SU-DHL-6 (cell line): Measurements from ENCODE around the gene C1QTNF1.

Experiments
- H2AFZ ChIP-seq: fragments of 200-600 bp; sonication (generic); 2 replicates; pipeline ENCODE4 v1.6.1; 2014; ENCODE audit warnings: low read depth, mild to moderate bottlenecking, moderate library complexity, mixed read lengths, antibody characterized with exemption, low read length; ENCODE audit not compliant: severe bottlenecking
- H3F3A ChIP-seq: fragments of 200-600 bp; shearing (Covaris generic); 2 replicates; pipeline ENCODE4 v1.6.0; 2016; ENCODE audit warnings: antibody characterized with exemption, mild to moderate bottlenecking; ENCODE audit not compliant: insufficient read depth
- H3K27ac ChIP-seq: fragments of 200-600 bp; sonication (generic); 2 replicates; pipeline ENCODE4 v1.5.1; 2016; ENCODE audit warnings: low read depth, mild to moderate bottlenecking, low read length, moderate library complexity, mixed read lengths
- H3K27me3 ChIP-seq: fragments of 200-600 bp; sonication (generic), shearing (Covaris generic); 2 replicates; pipeline ENCODE4 v1.6.0; 2014; ENCODE audit warnings: mild to moderate bottlenecking, low read length
- H3K36me3 ChIP-seq: fragments of 200-600 bp; sonication (generic); 2 replicates; pipeline ENCODE4 v1.6.1; 2014; ENCODE audit warnings: mild to moderate bottlenecking, low read length, mixed read lengths
- H3K4me2 ChIP-seq: fragments of 300-600, 200-600 bp; shearing (Covaris generic), sonication (generic); 2 replicates; pipeline ENCODE4 v1.6.0; 2014; ENCODE audit warnings: low read length, low read depth, mild to moderate bottlenecking; ENCODE audit not compliant: poor library complexity, severe bottlenecking
- H3K4me3 ChIP-seq: fragments of 200-600 bp; sonication (generic); 2 replicates; pipeline ENCODE4 v1.5.1; 2014; ENCODE audit warnings: antibody characterized with exemption, low read length, mild to moderate bottlenecking, mixed read lengths; ENCODE audit not compliant: insufficient read depth, poor library complexity, severe bottlenecking
- H3K79me2 ChIP-seq: fragments of 200-600 bp; sonication (generic); 2 replicates; pipeline ENCODE4 v1.6.1; 2014; ENCODE audit warnings: mild to moderate bottlenecking, low read length, moderate library complexity; ENCODE audit not compliant: insufficient read depth
- H3K9ac ChIP-seq: fragments of 200-600 bp; sonication (generic); 2 replicates; pipeline ENCODE4 v1.7.0; 2014; ENCODE audit warnings: mild to moderate bottlenecking, low read length
- H3K9me2 ChIP-seq: fragments of 200-600 bp; sonication (generic); replicated peaks from 2 replicates; pipeline ENCODE4 v1.6.1; 2014; ENCODE audit warnings: low read length; ENCODE audit not compliant: insufficient read depth
- H3K9me3 ChIP-seq: fragments of 200-600 bp; sonication (generic); 2 replicates; pipeline ENCODE4 v1.6.1; 2014; ENCODE audit warnings: low read length, mixed read lengths; ENCODE audit not compliant: insufficient read depth
- H4K20me1 ChIP-seq: fragments of 200-600 bp; sonication (generic); 2 replicates; pipeline ENCODE4 v1.6.1; 2014; ENCODE audit warnings: low read depth, mild to moderate bottlenecking, antibody characterized with exemption, low read length, moderate library complexity, mixed read lengths
- EZH2phosphoT487 ChIP-seq: fragments of 200-600 bp; sonication (generic), shearing (Covaris generic); conservative IDR thresholded peaks from 2 replicates; pipeline ENCODE4 v1.6.1; 2018; ENCODE audit warnings: mild to moderate bottlenecking, antibody characterized with exemption, low read length, moderate library complexity, mixed read lengths
- TF ChIP-seq, protein P1 (sequence below): fragments of 200-600 bp; sonication (generic); IDR thresholded peaks from one replicate; pipeline ENCODE4 v1.5.1; 2017; ENCODE audit warnings: antibody characterized with exemption, mild to moderate bottlenecking, low read length, moderate library complexity; ENCODE audit not compliant: insufficient read depth, poor library complexity, severe bottlenecking

C1QTNF1 gene

DNA sequence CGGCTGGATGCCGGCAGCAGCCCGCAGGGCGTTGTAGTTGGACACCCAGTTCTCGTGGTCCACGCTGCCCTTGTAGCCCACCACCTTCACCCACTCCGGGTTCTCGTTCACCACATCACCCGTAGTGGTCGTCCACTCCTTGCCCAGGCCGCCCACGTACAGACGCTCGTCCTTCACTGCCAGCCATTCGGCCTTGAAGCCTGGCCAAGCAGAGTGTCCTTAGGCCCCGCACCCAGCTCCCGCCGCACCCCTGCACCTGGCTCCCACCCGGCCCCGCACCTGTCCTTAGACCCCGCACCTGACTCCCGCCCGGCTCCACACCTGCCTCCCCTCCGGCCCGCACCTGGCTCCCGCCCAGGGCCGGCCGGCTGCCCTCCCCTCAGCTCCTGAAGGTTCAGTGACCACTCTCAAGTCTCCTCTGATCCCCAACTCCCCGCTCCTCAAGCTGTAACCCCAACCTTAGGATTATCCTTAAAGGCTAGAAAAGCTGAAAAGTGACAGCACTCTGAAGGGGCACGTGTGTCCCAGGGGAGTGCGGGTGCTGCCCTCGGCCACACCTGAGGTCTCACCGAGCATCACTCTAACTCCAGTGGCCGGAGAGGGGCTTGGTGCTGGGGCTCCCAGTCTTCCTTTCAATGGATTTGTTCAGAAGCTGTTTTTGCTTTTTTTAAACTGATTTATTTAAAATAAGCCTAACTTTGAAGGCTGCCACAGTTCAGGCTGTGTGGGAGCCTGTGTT lies 28.8 kb upstream of the C1QTNF1 start:
- Histone ChIP-seq H4K20me1 (no peaks in the 10 kb centered on the region), H3K27ac (no peak overlapping the region), H3K9ac (no peak overlapping the region), H3K36me3 (no peaks in the 10 kb centered on the region; the same call in 1 of the 2 replicates), H3K9me3 (no peaks in the 10 kb centered on the region), H3K79me2 (peaks cover 6% of the 10 kb centered on the region; the same call in 1 of the 2 replicates), H3K4me2 (no peak overlapping the region), H3F3A (no peaks in the 10 kb centered on the region), H3K27me3 (no peaks in the 10 kb centered on the region), H2AFZ (no peak overlapping the region), H3K4me3 (no peak overlapping the region), H3K9me2 (no peaks in the 10 kb centered on the region)
- no peak for TF ChIP-seq EZH2phosphoT487
- TF ChIP-seq, protein P1, sequence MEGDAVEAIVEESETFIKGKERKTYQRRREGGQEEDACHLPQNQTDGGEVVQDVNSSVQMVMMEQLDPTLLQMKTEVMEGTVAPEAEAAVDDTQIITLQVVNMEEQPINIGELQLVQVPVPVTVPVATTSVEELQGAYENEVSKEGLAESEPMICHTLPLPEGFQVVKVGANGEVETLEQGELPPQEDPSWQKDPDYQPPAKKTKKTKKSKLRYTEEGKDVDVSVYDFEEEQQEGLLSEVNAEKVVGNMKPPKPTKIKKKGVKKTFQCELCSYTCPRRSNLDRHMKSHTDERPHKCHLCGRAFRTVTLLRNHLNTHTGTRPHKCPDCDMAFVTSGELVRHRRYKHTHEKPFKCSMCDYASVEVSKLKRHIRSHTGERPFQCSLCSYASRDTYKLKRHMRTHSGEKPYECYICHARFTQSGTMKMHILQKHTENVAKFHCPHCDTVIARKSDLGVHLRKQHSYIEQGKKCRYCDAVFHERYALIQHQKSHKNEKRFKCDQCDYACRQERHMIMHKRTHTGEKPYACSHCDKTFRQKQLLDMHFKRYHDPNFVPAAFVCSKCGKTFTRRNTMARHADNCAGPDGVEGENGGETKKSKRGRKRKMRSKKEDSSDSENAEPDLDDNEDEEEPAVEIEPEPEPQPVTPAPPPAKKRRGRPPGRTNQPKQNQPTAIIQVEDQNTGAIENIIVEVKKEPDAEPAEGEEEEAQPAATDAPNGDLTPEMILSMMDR: no peak

DNA sequence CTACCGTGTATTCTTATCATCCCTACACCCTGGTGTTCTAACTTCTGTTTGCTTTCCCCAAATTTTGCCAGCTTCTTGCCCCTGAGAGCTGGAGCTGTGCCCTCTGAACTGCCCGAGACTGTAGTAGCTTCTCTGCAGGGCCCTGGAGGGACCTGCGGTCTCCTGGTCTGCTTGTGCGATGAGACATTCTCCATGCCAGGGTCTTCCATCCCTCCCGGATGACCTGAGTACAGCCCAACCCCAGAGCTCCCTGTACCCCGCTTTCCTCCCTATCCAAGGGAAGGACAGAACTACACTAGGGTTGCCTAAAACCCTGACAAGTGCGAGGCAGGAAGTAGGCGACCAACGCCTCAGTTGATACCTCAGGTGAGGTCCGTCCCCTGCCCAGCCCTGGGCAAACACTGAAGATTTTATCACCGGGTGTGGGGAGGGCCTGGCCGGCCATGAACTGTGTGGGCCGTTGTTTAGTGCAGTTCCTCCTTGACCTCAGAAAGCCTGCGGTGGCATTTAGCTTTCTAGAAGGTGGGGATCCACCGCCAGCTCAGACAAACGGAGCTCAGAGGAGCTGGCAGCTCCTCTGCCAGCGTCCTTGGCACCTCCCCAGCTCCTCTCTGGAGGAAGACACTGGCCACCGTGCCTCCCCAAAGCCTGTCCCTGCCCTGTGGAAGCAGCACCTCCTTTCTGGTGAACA lies 28.1 kb upstream of the C1QTNF1 start:
- Histone ChIP-seq H2AFZ (no peak overlapping the region), H3K9me2 (no peaks in the 10 kb centered on the region), H3K79me2 (peaks cover 6% of the 10 kb centered on the region; the same call in 1 of the 2 replicates), H3K4me3 (no peak overlapping the region), H3F3A (no peaks in the 10 kb centered on the region), H3K4me2 (no peak overlapping the region), H3K27me3 (no peaks in the 10 kb centered on the region), H3K9ac (no peak overlapping the region), H3K9me3 (no peaks in the 10 kb centered on the region), H4K20me1 (no peaks in the 10 kb centered on the region), H3K27ac (no peak overlapping the region), H3K36me3 (no peaks in the 10 kb centered on the region; the same call in 1 of the 2 replicates)
- TF ChIP-seq EZH2phosphoT487: no peak
- TF ChIP-seq, protein P1: no peak

DNA sequence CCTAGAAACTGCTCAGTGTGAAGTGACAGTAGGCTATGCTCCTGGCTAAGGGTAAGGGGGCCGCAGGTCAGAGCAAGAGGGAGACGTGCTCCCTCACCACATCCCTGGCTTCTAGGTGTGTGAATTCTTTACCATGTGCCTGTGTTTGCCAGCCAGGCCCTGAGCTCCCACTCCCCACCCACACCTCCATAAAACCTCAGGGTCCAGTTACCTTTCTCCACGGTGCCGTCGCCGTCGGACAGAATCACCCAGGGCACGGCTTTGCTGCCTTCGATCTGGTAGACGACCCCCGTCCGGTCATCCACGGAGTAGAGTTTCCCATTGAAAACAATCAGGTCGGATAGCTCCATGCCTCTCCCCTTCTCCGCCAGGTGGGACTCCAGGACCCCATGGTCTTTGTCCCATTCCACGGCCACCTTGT lies 27.2 kb upstream of the C1QTNF1 start:
- Histone ChIP-seq H3K79me2 (peaks cover 13% of the 10 kb centered on the region), H3K9ac (no peak overlapping the region), H3K27ac (no peak overlapping the region), H2AFZ (no peak overlapping the region), H3K36me3 (no peaks in the 10 kb centered on the region; the same call in 1 of the 2 replicates), H3K4me2 (no peak overlapping the region), H3F3A (no peaks in the 10 kb centered on the region), H4K20me1 (no peaks in the 10 kb centered on the region), H3K27me3 (no peaks in the 10 kb centered on the region), H3K4me3 (no peak overlapping the region), H3K9me2 (no peaks in the 10 kb centered on the region), H3K9me3 (no peaks in the 10 kb centered on the region)
- TF ChIP-seq, protein P1: no peak
- no peak for TF ChIP-seq EZH2phosphoT487
